Endothelial cell (in vitro differentiated cells): ENCODE results near the gene LENG9. TPM values are rescaled to one million over a fixed set of nuclear protein-coding genes. Genes with fewer than 3 reads are reported as not detected.

ENCODE experiments used
- DNase-seq: peaks from one replicate; pipeline ENCODE4 v3.0.0; 2021; ENCODE audit warnings: low spot score
- H3K27ac Mint-ChIP-seq: one replicate; pipeline ENCODE4 v1.8.0; 2021; ENCODE audit warnings: mixed read lengths, inconsistent platforms; ENCODE audit not compliant: unreplicated experiment
- H3K27me3 Mint-ChIP-seq: one replicate; pipeline ENCODE4 v1.8.0; 2021; ENCODE audit warnings: mild to moderate bottlenecking, moderate library complexity, mixed read lengths, inconsistent platforms; ENCODE audit not compliant: unreplicated experiment
- H3K36me3 Mint-ChIP-seq: one replicate; pipeline ENCODE4 v1.8.0; 2021; ENCODE audit warnings: mild to moderate bottlenecking, low read depth, mixed read lengths, inconsistent platforms; ENCODE audit not compliant: unreplicated experiment
- H3K4me1 Mint-ChIP-seq: one replicate; pipeline ENCODE4 v1.8.0; 2021; ENCODE audit warnings: mild to moderate bottlenecking, mixed read lengths, inconsistent platforms; ENCODE audit not compliant: unreplicated experiment
- H3K4me3 Mint-ChIP-seq: one replicate; pipeline ENCODE4 v1.8.0; 2021; ENCODE audit warnings: mild to moderate bottlenecking, mixed read lengths, inconsistent platforms; ENCODE audit not compliant: unreplicated experiment
- H3K9me3 Mint-ChIP-seq: one replicate; pipeline ENCODE4 v1.8.0; 2021; ENCODE audit warnings: mixed read lengths, inconsistent platforms; ENCODE audit not compliant: unreplicated experiment
- total RNA-seq: library from RNA; stranded (reverse); fragmentation: NEBNext Ultra II Directional; extraction: Animal tissue kit (Norgen Biotek cat#: 25700); gene quantifications from one replicate; pipeline ENCODE4 v1.2.1, GENCODE V29; 2021; ENCODE audit not compliant: unreplicated experiment
- TF ChIP-seq, protein P1 (sequence below): fragments of 200-600 bp; sonication (generic); IDR thresholded peaks from one replicate; pipeline ENCODE4 v1.5.0; 2021; ENCODE audit warnings: antibody characterized with exemption; ENCODE audit not compliant: unreplicated experiment

The LENG9 gene
- total RNA-seq, 1 donor from 2014 or later, result 3.4 TPM

GRCh38 chr19:54489766-54490165 is 26.2 kb upstream of the LENG9 start:
- DNase-seq, result no peak
- Mint-ChIP-seq H3K4me1 (no peaks in the 10 kb centered on the region), H3K9me3 (peaks cover 10% of the 10 kb centered on the region), H3K27ac (no peak overlapping the region), H3K27me3 (peaks cover 5% of the 10 kb centered on the region), H3K36me3 (peaks cover 10% of the 10 kb centered on the region), H3K4me3 (no peak overlapping the region)
- TF ChIP-seq, protein P1, sequence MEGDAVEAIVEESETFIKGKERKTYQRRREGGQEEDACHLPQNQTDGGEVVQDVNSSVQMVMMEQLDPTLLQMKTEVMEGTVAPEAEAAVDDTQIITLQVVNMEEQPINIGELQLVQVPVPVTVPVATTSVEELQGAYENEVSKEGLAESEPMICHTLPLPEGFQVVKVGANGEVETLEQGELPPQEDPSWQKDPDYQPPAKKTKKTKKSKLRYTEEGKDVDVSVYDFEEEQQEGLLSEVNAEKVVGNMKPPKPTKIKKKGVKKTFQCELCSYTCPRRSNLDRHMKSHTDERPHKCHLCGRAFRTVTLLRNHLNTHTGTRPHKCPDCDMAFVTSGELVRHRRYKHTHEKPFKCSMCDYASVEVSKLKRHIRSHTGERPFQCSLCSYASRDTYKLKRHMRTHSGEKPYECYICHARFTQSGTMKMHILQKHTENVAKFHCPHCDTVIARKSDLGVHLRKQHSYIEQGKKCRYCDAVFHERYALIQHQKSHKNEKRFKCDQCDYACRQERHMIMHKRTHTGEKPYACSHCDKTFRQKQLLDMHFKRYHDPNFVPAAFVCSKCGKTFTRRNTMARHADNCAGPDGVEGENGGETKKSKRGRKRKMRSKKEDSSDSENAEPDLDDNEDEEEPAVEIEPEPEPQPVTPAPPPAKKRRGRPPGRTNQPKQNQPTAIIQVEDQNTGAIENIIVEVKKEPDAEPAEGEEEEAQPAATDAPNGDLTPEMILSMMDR, result no peak

DNA sequence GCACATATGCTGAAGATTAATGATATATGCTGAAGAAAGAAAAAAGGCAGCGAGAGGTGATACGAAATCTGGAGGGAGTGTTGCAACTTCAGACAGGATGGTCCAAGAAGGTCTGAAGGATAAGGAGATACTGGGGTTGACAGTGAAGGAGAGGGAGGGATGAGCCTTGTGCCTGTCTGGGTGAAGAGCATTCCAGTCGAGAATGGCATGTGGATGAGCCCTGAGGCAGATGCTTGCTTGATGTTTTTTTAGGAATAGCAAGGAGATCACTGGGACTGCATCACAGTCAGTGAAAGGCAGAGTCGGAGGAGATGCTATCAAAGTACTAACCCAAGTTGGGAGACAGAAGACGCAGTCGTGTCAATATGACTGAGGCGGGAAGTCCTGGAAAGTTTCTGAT is 25.8 kb upstream of the LENG9 start:
- Mint-ChIP-seq H3K4me1 (no peaks in the 10 kb centered on the region), H3K36me3 (peaks cover 9% of the 10 kb centered on the region), H3K27ac (no peak overlapping the region), H3K4me3 (no peak overlapping the region), H3K9me3 (peaks cover 10% of the 10 kb centered on the region), H3K27me3 (peaks cover 5% of the 10 kb centered on the region)
- TF ChIP-seq, protein P1, result no peak
- DNase-seq, result no peak

GRCh38 chr19:54485851-54486250 is 22.3 kb upstream of the LENG9 start:
- peaks cover 5% of the 10 kb centered on the region for H3K36me3 Mint-ChIP-seq
- H3K27me3 Mint-ChIP-seq, result peaks cover 1% of the 10 kb centered on the region
- no peak overlapping the region for H3K27ac Mint-ChIP-seq
- TF ChIP-seq, protein P1, result no peak
- no peak overlapping the region for H3K4me3 Mint-ChIP-seq
- no peak for DNase-seq
- H3K4me1 Mint-ChIP-seq, result no peaks in the 10 kb centered on the region
- H3K9me3 Mint-ChIP-seq, result peaks cover 15% of the 10 kb centered on the region

GRCh38 chr19:54484451-54484850 is 20.9 kb upstream of the LENG9 start:
- Mint-ChIP-seq H3K27me3 (peaks cover 1% of the 10 kb centered on the region), H3K27ac (no peak overlapping the region), H3K4me3 (no peak overlapping the region), H3K9me3 (peaks cover 12% of the 10 kb centered on the region), H3K4me1 (no peaks in the 10 kb centered on the region), H3K36me3 (peaks cover 5% of the 10 kb centered on the region)
- DNase-seq, result no peak
- TF ChIP-seq, protein P1, result no peak

DNA sequence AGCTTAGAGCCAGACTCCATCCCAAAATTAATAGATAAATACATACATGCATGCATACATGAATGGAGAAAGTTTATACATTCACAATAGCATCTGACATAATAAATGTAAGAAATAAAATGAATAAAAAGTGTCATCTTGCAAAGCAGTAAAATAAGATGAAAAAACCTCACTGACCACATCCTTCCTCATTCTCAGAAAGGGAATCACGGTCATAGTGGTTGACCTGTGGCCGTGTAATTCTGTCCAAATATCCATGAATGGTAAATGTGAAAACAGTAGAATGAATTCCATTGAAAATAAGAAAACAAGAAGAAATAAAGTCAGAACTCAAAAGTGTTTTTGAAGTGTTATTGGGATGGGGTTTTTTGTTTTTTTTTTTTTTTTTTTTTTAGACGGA is 19.3 kb upstream of the LENG9 start:
- no peaks in the 10 kb centered on the region for H3K4me1 Mint-ChIP-seq
- H3K4me3 Mint-ChIP-seq, result no peak overlapping the region
- H3K9me3 Mint-ChIP-seq, result peaks cover 6% of the 10 kb centered on the region
- H3K27me3 Mint-ChIP-seq, result no peaks in the 10 kb centered on the region
- H3K27ac Mint-ChIP-seq, result no peak overlapping the region
- TF ChIP-seq, protein P1, result no peak
- H3K36me3 Mint-ChIP-seq, result no peaks in the 10 kb centered on the region
- DNase-seq, result no peak
